ENCODE measurements around the gene LRRC2.
"Not testable (repeated sequence)": the region's sequence is repeated elsewhere in the genome, so short reads cannot be mapped to it uniquely, and the experiment has no call there.

Gene LRRC2

GRCh38 chr3:46566040-46566641 lies at the start of gene LRRC2:
Gene LRRC2 (minus strand): TSS chr3:46566302. CDS start chr3:46551591, 14,711 bp downstream.
- no peak for DNase-seq (ENCODE audit: low read depth in 3 of 3)

GRCh38 chr3:46615050-46615775 lies 49.1 kb upstream of the LRRC2 start:
- DNase-seq (ENCODE audit: low read depth in 3 of 3) = no peak

- DNase-seq (ENCODE audit: low read depth in 3 of 3) = no peak
Observed at GRCh38 chr3:46614431-46614830, 48.3 kb upstream of the LRRC2 start.

- DNase-seq (ENCODE audit: low read depth in 3 of 3) = no peak
Observed at GRCh38 chr3:46613313-46614005, 47.4 kb upstream of the LRRC2 start.

- no peak for DNase-seq (ENCODE audit: low read depth in 3 of 3)
Observed at GRCh38 chr3:46612324-46612723, 46.2 kb upstream of the LRRC2 start, which contains the start of gene FAM240A. Gene FAM240A (plus strand): TSS chr3:46612525. CDS start chr3:46612684, 159 bp downstream.

- no peak for DNase-seq (ENCODE audit: low read depth in 3 of 3)
Observed at GRCh38 chr3:46609944-46610722, 44.0 kb upstream of the LRRC2 start.

- DNase-seq (ENCODE audit: low read depth in 3 of 3) = no peak
Observed at GRCh38 chr3:46609212-46609721, 43.2 kb upstream of the LRRC2 start.

- DNase-seq (ENCODE audit: low read depth in 3 of 3) = no peak
Observed at GRCh38 chr3:46607603-46608028, 41.5 kb upstream of the LRRC2 start.

GRCh38 chr3:46604127-46604526 lies 38.0 kb upstream of the LRRC2 start:
- DNase-seq (ENCODE audit: low read depth in 3 of 3) = no peak

- DNase-seq (ENCODE audit: low read depth in 3 of 3) = no peak
Observed at GRCh38 chr3:46603446-46604046, 37.4 kb upstream of the LRRC2 start.

GRCh38 chr3:46599590-46599989 lies 33.5 kb upstream of the LRRC2 start:
- DNase-seq (ENCODE audit: low read depth in 3 of 3) = no peak

GRCh38 chr3:46595819-46596314 lies 29.8 kb upstream of the LRRC2 start:
- DNase-seq (ENCODE audit: low read depth in 3 of 3) = no peak

- no peak for DNase-seq (ENCODE audit: low read depth in 3 of 3)
Observed at GRCh38 chr3:46594723-46595122, 28.6 kb upstream of the LRRC2 start.

- no peak for DNase-seq (ENCODE audit: low read depth in 3 of 3)
Observed at GRCh38 chr3:46593979-46594378, 27.9 kb upstream of the LRRC2 start.

- DNase-seq (ENCODE audit: low read depth in 3 of 3) = no peak
Observed at GRCh38 chr3:46593274-46593862, 27.3 kb upstream of the LRRC2 start.

GRCh38 chr3:46587268-46587667 lies 21.2 kb upstream of the LRRC2 start:
- DNase-seq (ENCODE audit: low read depth in 3 of 3) = not testable (repeated sequence)

- DNase-seq (ENCODE audit: low read depth in 3 of 3) = no peak
Observed at GRCh38 chr3:46586738-46587246, 20.7 kb upstream of the LRRC2 start.

- DNase-seq (ENCODE audit: low read depth in 3 of 3) = no peak
Observed at GRCh38 chr3:46585799-46586693, 19.9 kb upstream of the LRRC2 start.
